Erythroblast (primary cell): Measurements from ENCODE around the gene FADD.
"Not testable (repeated sequence)": the region's sequence is repeated elsewhere in the genome, so short reads cannot be mapped to it uniquely, and the experiment has no call there.

Experiments used
- DNase-seq, 2 experiments: peaks; one replicate each; lab custom pipeline; 2025; lab: John Stamatoyannopoulos, UW
- GATA1 ChIP-seq: IDR thresholded peaks from 2 replicates; pipeline ENCODE4 v1.6.1; 2011; ENCODE audit warnings: low read depth, mild to moderate bottlenecking, control low read depth, low read length, moderate library complexity
- POLR2A ChIP-seq: IDR thresholded peaks from 2 replicates; pipeline ENCODE4 v1.6.1; 2011; ENCODE audit warnings: mild to moderate bottlenecking, low read length

Gene FADD

GRCh38 chr11:70205049-70205725 is 2.1 kb downstream of the FADD start:
- DNase-seq = no peak
- no peak for TF ChIP-seq POLR2A
- no peak for TF ChIP-seq GATA1

GRCh38 chr11:70205766-70206165 is 2.7 kb downstream of the FADD start:
- TF ChIP-seq POLR2A = no peak
- no peak for TF ChIP-seq GATA1
- DNase-seq = no peak

- TF ChIP-seq GATA1 (no peak), POLR2A (no peak)
- no peak for DNase-seq
Measured at GRCh38 chr11:70206226-70206981, 3.3 kb downstream of the FADD start.

GRCh38 chr11:70206982-70207376 is 3.9 kb downstream of the FADD start:
- DNase-seq = no peak
- TF ChIP-seq GATA1 (no peak), POLR2A (no peak)

GRCh38 chr11:70207531-70208131 is 4.5 kb downstream of the FADD start:
- DNase-seq = no peak
- TF ChIP-seq GATA1 (no peak), POLR2A (no peak)

- no peak for DNase-seq
- no peak for TF ChIP-seq POLR2A
- TF ChIP-seq GATA1 = no peak
Measured at GRCh38 chr11:70209391-70209912, 6.4 kb downstream of the FADD start.

- no peak for DNase-seq
- no peak for TF ChIP-seq POLR2A
- no peak for TF ChIP-seq GATA1
Measured at GRCh38 chr11:70210051-70210501, 7.0 kb downstream of the FADD start.

- no peak for DNase-seq
- no peak for TF ChIP-seq POLR2A
- TF ChIP-seq GATA1 = no peak
Measured at GRCh38 chr11:70210530-70210929, 7.4 kb downstream of the FADD start.

GRCh38 chr11:70212227-70212811 is 9.2 kb downstream of the FADD start:
- TF ChIP-seq GATA1 (no peak), POLR2A (no peak)
- no peak for DNase-seq

GRCh38 chr11:70217388-70217787 is 14.3 kb downstream of the FADD start:
- not testable (repeated sequence) for DNase-seq

- DNase-seq = not testable (repeated sequence)
Measured at GRCh38 chr11:70218076-70218475, 15.0 kb downstream of the FADD start.

- TF ChIP-seq POLR2A (no peak), GATA1 (no peak)
- no peak for DNase-seq
Measured at GRCh38 chr11:70220136-70220535, 17.0 kb downstream of the FADD start.

- TF ChIP-seq GATA1 (no peak), POLR2A (no peak)
- DNase-seq = no peak
Measured at GRCh38 chr11:70220920-70221319, 17.8 kb downstream of the FADD start.

- DNase-seq = no peak
- TF ChIP-seq POLR2A (no peak), GATA1 (no peak)
Measured at GRCh38 chr11:70225681-70226177, 22.6 kb downstream of the FADD start.
